NCI-H2029 (cell line): ENCODE measurements around the gene MAML2.

Experiments used
- DNase-seq: peaks from one replicate; lab custom pipeline; 2025; lab: John Stamatoyannopoulos, UW

The MAML2 gene

GRCh38 chr11:96155627-96156378 lies 187.2 kb downstream of the MAML2 start:
- no peak for DNase-seq

DNA sequence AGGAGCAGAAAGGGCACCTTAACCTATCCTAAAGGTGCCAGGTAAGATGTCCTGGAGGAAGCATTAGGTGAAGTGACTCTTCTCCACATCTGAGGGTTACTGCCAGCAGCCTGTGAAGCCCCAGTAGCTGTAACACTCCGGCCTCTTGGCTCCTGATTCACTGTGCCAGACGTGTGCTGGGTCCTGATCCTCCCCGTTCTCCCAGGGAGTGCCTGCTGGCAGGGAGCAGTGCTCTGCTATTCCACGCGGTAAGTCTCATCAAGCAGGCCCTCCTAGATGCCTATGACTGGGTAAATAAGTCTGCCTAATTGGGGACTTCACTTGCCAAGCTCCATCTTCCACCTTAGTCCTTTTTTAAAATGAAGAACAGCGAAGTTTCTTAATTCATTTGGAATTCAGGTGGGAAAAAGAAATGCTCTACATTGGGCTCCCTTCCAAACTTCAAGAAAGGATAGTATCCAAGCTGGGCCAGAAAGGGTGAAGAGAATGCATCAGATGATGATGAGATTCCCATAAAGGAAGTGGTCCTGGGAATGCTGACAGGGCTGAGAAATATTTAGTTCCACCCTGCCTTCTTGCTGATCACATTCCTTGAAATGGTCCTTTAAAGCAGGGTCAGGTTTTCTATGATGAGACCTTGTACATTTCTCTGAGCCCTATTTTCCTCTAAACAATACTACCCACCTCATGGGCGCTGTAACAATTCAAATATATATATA lies 188.0 kb downstream of the MAML2 start:
- DNase-seq: no peak

- no peak for DNase-seq
These were observed 190.4 kb downstream of the MAML2 start for GRCh38 chr11:96152623-96153022.

- DNase-seq: no peak
These were observed 191.5 kb downstream of the MAML2 start for GRCh38 chr11:96151501-96151900.

GRCh38 chr11:96150609-96151008 lies 192.4 kb downstream of the MAML2 start:
- DNase-seq: no peak

GRCh38 chr11:96149743-96150555 lies 193.0 kb downstream of the MAML2 start:
- DNase-seq: no peak

DNA sequence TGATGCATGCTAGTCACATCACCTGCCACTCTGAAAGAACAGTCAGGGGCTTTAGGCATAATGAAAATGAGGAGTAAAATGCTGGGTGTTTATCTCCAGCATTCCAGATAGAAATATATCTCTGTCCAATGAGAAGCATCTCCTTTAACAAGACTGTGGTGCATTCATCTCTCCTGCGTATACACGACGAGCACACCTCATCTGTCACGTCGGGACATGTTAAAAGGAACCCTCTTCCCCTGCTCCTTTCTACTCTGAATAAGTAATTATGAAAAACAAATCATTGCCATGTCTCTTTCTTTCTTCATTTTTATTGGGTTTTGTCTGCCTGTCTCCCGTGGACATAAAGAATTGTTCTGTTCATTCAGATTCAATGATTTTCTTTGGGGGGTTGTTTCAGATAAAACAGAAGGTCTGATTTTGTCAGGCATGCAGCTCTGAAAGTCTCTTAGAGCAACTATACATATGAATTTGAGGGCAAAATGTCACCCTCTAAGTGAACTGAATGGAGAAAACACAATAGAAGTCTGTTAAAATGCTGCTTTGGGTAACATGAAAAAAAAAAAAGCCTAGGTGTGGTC lies 195.0 kb downstream of the MAML2 start:
- no peak for DNase-seq

DNA sequence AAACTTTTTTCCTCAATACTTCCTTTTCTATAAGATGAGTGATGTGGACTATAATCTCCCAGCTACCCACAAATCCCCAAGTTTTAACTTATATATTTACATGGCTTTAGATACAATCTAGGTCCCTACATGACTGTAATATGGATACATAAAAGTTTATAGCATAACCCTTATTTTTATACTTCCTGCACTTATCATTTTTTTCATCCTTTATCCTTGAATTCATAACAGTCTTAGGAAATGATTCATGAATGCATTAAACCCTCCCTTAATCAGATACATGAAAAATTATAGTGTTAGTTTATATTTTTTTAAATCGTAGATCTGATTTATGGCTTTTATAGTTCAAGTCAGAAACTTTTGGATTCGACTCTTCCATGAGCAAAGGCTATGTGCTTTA lies 195.8 kb downstream of the MAML2 start:
- DNase-seq: no peak

GRCh38 chr11:96146765-96147164 lies 196.2 kb downstream of the MAML2 start:
- DNase-seq: no peak

DNA sequence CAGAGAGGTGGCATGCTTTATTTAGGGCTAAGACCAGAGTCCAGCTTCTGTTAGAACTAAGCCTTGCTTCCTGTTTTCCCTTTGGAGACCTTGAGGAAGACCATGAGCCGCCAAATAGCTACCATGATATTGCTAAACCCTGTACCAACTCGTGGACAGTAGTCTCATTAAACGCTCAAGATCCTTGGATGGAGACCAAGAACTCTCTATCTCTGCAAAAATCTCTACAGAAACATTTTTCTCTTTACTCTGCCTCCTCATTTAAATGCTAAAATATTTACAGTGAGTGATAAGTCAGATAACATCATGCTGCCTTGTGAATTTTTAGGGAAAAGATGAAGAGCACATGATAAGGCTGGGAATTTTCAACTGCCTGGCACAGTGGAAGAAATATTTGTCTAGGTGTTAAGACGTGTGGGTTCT lies 197.8 kb downstream of the MAML2 start:
- no peak for DNase-seq

DNA sequence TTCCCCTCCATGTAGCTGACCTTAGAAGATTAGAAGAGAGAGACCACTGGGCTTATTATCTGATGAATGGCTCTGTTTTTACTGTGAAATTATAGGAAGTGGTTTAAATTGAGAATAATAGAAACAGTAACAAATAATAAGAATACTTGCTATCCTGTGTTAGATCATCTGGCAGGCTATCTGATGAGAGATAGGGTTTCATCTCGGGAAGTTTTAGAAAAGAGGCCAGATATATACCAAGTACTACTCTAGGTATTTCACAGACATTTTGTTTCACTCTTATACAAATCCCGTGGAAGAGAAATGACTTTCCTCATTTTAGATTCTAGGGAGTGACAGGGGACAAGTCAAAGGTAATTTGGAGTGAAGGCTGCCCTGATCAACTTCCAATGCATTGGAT lies 198.4 kb downstream of the MAML2 start:
- no peak for DNase-seq

DNA sequence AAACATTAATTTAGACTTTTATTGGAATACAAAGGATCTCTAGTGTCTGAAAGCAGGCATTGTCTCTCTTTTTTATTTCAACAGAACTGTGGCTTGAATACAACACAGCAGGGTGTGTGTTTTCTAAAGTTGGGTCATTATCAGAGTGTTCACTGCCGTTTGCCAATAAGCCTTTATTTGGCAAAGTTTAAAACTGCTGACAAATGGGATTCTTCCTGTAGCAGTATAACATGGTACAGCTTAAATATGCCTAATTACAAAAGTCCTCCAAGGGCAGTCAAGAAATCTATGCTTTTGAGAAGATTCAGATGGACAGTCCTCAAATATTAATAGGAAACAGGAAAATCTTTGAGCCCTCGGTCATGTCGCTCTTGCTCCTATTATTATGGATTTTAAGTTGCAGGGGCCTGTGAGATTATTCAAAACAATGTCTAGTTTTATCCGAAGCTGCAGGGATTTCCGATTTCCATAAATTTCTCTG lies 199.9 kb downstream of the MAML2 start:
- no peak for DNase-seq

- DNase-seq: no peak
These were observed 201.4 kb downstream of the MAML2 start for GRCh38 chr11:96141626-96142025.

DNA sequence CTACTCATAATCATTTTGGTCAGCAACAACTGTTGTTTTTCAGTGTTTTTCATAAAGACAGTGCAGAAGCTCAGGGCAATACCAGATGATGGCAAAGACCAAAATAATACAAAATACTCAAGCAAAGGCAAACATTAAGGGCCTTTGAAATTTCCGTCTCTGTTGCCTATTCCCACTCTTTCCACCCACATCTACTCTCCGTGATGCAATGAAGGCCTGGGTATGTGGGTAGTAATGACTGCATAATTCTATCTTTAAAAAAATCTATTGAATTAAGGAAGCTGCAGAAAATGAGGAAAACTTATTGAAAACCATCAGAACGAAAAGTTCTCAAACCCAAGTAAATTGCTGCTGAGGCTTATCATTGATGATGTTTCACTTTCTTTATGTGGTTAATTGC lies 203.3 kb downstream of the MAML2 start:
- DNase-seq: no peak

GRCh38 chr11:96137373-96137772 lies 205.6 kb downstream of the MAML2 start:
- DNase-seq: no peak

DNA sequence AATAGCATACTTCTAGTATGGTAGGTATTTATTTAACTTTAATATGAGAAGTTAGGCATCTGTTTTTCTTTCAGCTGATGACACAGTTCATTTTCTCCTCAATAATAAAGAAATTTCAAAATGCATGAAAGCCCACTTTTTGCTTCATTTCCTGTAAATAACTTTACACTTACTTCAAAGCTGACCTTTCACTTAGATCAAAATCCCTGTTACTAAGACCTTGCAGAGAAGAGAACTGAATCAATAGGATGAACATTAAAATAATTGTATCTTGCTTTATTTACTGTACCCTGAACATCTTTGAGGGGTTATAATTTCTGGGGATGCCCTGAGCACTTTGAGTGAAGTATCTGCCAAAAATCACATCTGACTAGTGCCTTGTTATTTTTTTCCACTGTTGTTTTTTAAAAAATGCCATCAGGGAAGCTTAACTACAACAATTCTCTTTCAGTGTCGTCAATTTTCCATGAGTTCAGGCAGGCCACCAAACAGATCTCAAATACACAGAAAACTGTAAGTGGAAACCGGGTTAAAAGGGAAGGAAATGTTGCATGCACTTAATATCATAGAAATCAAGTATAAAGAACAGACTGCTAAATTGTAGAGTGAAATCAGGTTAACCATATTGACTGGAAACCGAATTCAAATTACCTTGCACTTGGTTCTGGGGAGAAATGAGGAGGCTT lies 206.2 kb downstream of the MAML2 start:
- no peak for DNase-seq

- DNase-seq: no peak
These were observed 208.4 kb downstream of the MAML2 start for GRCh38 chr11:96134602-96135001.

DNA sequence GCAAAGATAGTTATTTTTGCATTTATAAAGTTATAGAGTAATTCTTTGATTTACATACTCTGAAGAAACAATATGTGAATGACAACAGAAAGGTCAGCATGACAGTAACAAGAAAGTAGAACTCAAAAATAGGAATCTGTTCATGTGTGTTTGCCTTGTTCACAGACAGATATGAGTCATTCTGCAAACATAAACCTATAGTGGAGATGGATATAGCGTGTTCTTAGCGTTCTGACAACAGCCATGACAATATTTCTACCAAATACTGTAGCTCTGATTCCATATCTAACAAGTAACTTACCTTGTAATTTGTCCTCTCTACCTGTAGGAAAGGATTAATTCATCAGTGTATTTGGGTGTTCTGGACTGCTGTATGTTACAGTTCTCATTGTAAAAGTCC lies 210.6 kb downstream of the MAML2 start:
- no peak for DNase-seq

DNA sequence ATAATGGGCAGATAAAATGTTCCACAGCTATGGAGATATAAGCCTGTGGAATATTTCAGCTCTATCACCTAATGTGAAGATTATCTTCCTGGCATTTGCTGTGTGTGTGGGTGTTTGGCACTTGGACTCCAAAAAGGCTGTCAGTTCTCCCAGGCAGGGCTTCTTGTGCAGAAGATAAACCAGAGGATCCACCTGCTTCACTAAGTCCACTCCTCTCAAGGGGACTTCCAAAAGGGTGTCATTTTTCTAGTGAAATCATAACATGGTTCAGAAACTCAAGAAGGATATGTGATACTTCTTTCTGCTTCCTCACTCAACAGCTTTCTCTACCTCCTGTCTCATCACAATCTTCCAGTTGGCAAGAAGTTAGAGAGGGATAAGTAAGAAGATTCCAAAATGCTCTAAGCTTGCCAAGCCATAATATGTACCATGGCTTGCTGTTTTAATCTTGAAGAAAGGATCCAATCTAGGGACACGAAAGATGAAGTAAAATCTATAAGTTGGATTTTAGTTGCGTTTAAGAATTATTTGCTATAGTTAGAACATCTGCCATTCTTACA lies 212.9 kb downstream of the MAML2 start:
- DNase-seq: no peak

GRCh38 chr11:96127596-96127959 lies 215.4 kb downstream of the MAML2 start:
- no peak for DNase-seq

DNA sequence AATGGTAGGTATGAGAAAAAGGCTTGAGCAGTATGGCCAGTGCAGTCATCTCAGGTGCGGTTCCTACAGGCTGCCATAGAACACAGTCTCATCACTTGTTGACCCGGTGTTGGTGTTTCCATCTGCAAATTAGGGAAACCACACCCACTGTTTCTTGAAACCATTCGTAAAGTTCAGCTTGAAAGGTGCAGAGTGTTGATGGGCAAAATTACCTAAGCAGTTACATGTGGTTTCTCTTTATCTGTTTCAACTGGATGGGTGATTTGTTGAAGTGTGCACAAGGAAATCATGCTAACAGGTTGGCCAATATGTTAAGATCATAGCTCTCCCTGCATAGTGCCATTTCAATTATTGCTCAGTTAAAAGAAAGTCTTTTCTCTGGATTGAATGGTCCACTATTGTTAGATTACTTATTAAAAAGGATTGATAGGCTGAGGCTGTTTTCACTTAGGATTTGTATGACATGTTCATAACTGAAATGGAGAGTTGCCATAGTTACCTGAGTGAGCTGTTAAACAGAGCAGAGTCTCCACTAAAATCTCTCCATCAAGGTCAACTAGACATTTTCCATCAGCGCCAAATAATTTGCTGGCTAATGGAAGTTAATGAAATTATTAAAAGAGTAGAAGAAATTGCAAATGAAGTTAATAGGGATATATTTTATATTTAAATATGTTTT lies 215.9 kb downstream of the MAML2 start:
- no peak for DNase-seq
